GM23338 (cell line): Measurements from ENCODE around the gene DDN. TPM values are rescaled to one million over a fixed set of nuclear protein-coding genes. Genes with fewer than 3 reads are reported as not detected.

Source experiments
- ATAC-seq: fragments of 200-7000 bp; cut with Tn5 transposase; 3 replicates; pipeline ENCODE4 v1.9.1; 2020
- DNase-seq: peaks from one replicate; pipeline ENCODE4 v3.0.0-alpha.2; 2015; ENCODE audit warnings: low spot score
- H2AFZ ChIP-seq: fragments of 200-600 bp; sonication (generic); 2 replicates; pipeline ENCODE4 v1.8.0; 2016; ENCODE audit warnings: antibody characterized with exemption, mild to moderate bottlenecking, moderate library complexity
- H3F3A ChIP-seq: fragments of 200-600 bp; sonication (generic); replicated peaks from 2 replicates; pipeline ENCODE4 v1.8.0; 2017; ENCODE audit warnings: antibody characterized with exemption, mixed run types, low read depth
- H3K27ac ChIP-seq: fragments of 200-600 bp; sonication (generic); 2 replicates; pipeline ENCODE4 v1.6.1; 2016; ENCODE audit warnings: low read depth
- H3K27me3 ChIP-seq: fragments of 200-600 bp; sonication (generic); 2 replicates; pipeline ENCODE4 v1.8.0; 2016; ENCODE audit warnings: mild to moderate bottlenecking, mixed run types, moderate library complexity; ENCODE audit not compliant: insufficient read depth
- H3K36me3 ChIP-seq: fragments of 200-600 bp; sonication (generic); 2 replicates; pipeline ENCODE4 v1.8.0; 2016; ENCODE audit warnings: mild to moderate bottlenecking; ENCODE audit not compliant: insufficient read depth
- H3K4me1 ChIP-seq: fragments of 200-600 bp; sonication (generic); 2 replicates; pipeline ENCODE4 v1.8.0; 2016; ENCODE audit warnings: mild to moderate bottlenecking, moderate library complexity; ENCODE audit not compliant: insufficient read depth
- H3K4me2 ChIP-seq: fragments of 200-600 bp; sonication (generic); 2 replicates; pipeline ENCODE4 v1.7.1; 2017; ENCODE audit warnings: mixed run types
- H3K4me3 ChIP-seq: fragments of 200-600 bp; sonication (generic); 2 replicates; pipeline ENCODE4 v1.6.1; 2016; ENCODE audit warnings: mixed run types
- H3K79me2 ChIP-seq: fragments of 200-600 bp; sonication (generic); replicated peaks from 2 replicates; pipeline ENCODE4 v1.8.0; 2017; ENCODE audit warnings: mild to moderate bottlenecking; ENCODE audit not compliant: insufficient read depth
- H3K9me2 ChIP-seq: fragments of 200-600 bp; sonication (generic); 2 replicates; pipeline ENCODE4 v1.8.0; 2017; ENCODE audit not compliant: insufficient read depth
- H4K20me1 ChIP-seq: fragments of 200-600 bp; sonication (generic); replicated peaks from 2 replicates; pipeline ENCODE4 v1.8.0; 2017; ENCODE audit warnings: mild to moderate bottlenecking; ENCODE audit not compliant: insufficient read depth
- H3K27ac Mint-ChIP-seq: 2 replicates; pipeline ENCODE4 v1.8.0; 2020; ENCODE audit warnings: inconsistent platforms, mild to moderate bottlenecking, moderate library complexity, mixed read lengths
- H3K27me3 Mint-ChIP-seq: 3 replicates; pipeline ENCODE4 v1.8.0; 2022; ENCODE audit warnings: low read depth, mild to moderate bottlenecking, moderate library complexity, mixed read lengths, inconsistent platforms; ENCODE audit not compliant: insufficient read depth, poor library complexity
- H3K36me3 Mint-ChIP-seq: 3 replicates; pipeline ENCODE4 v1.8.0; 2021; ENCODE audit warnings: low read depth, mild to moderate bottlenecking, inconsistent platforms, moderate library complexity, mixed read lengths
- H3K4me1 Mint-ChIP-seq: 3 replicates; pipeline ENCODE4 v1.8.0; 2020; ENCODE audit warnings: mild to moderate bottlenecking, inconsistent platforms, mixed read lengths
- H3K4me3 Mint-ChIP-seq: 3 replicates; pipeline ENCODE4 v1.8.0; 2021; ENCODE audit warnings: moderate library complexity, mild to moderate bottlenecking, inconsistent platforms, mixed read lengths
- H3K9me3 Mint-ChIP-seq: 3 replicates; pipeline ENCODE4 v1.8.0; 2020; ENCODE audit warnings: moderate library complexity, mild to moderate bottlenecking, inconsistent platforms, mixed read lengths
- CREB1 ChIP-seq: fragments of 250-450 bp; sonication (Bioruptor Pico); IDR thresholded peaks from 2 replicates; pipeline ENCODE4 v1.5.0; 2020; ENCODE audit warnings: low read depth, mild to moderate bottlenecking, moderate library complexity
- EZH2phosphoT487 ChIP-seq: fragments of 200-600 bp; sonication (generic); IDR thresholded peaks from one replicate; pipeline ENCODE4 v1.8.1; 2018; ENCODE audit warnings: antibody characterized with exemption; ENCODE audit not compliant: unreplicated experiment
- ZNF331 ChIP-seq: fragments of 250-450 bp; sonication (Bioruptor Pico); IDR thresholded peaks from 2 replicates; pipeline ENCODE4 v1.5.0; 2020; ENCODE audit warnings: low read depth, mild to moderate bottlenecking, moderate library complexity
- polyA plus RNA-seq: library from polyadenylated mRNA; unstranded; fragments of >200 nt; fragmentation: Nextera tagmentation; extraction: Ambion mirVana; gene quantifications from 2 replicates; pipeline ENCODE4 v1.2.1, GENCODE V29; 2016
- total RNA-seq: library from RNA; depleted of rRNA; stranded (reverse); fragments of >200 nt; shearing (Covaris generic); gene quantifications from 2 replicates; pipeline ENCODE4 v1.2.3, GENCODE V29; 2014
- TF ChIP-seq, protein P1 (sequence below): IDR thresholded peaks from one replicate; pipeline ENCODE4 v1.6.1; 2018; ENCODE audit warnings: antibody characterized with exemption; ENCODE audit not compliant: unreplicated experiment
- TF ChIP-seq, protein P2 (sequence below): fragments of 250-450 bp; sonication (Bioruptor Pico); IDR thresholded peaks from 2 replicates; pipeline ENCODE4 v1.5.0; 2020; ENCODE audit warnings: mild to moderate bottlenecking, moderate library complexity

Gene DDN
- total and polyA plus RNA-seq, 2 experiments from 2014 or later, result 0.10 TPM; not detected in 1

DNA sequence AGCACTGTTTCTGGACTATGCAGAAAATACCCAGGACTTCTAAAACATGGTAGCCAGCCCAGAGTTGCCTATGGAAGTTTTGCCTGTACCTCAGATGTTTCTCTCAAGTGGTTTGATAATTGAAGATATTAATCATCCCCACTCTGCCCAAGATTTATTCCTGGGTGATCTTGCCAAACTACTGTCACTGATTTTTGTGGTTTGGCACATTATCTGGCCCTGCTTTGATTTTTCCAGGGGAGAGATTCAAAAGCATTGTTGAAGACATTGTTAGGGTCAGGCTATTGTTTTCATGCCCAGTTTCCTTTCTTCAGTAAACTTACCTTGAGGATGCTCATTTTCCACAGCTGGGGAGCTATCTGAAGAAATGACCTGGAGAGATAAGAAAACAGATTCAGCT lies 13.6 kb upstream of the DDN start:
- Histone ChIP-seq H4K20me1 (0 out of 2 replicates have a peak, but pooled peaks cover 10% of the 10 kb centered on the region), H3K4me1 (peaks cover 3% of the 10 kb centered on the region; the same call in 1 of the 2 replicates), H3F3A (peaks cover 3% of the 10 kb centered on the region; the same call in 1 of the 2 replicates), H3K4me3 (no peak overlapping the region), H3K27ac (no peak overlapping the region), H3K4me2 (no peak overlapping the region), H3K79me2 (no peaks in the 10 kb centered on the region), H3K9me2 (no peaks in the 10 kb centered on the region), H3K27me3 (no peaks in the 10 kb centered on the region), H2AFZ (no peak overlapping the region), H3K36me3 (no peaks in the 10 kb centered on the region)
- no peak for TF ChIP-seq ZNF331
- TF ChIP-seq, protein P1, sequence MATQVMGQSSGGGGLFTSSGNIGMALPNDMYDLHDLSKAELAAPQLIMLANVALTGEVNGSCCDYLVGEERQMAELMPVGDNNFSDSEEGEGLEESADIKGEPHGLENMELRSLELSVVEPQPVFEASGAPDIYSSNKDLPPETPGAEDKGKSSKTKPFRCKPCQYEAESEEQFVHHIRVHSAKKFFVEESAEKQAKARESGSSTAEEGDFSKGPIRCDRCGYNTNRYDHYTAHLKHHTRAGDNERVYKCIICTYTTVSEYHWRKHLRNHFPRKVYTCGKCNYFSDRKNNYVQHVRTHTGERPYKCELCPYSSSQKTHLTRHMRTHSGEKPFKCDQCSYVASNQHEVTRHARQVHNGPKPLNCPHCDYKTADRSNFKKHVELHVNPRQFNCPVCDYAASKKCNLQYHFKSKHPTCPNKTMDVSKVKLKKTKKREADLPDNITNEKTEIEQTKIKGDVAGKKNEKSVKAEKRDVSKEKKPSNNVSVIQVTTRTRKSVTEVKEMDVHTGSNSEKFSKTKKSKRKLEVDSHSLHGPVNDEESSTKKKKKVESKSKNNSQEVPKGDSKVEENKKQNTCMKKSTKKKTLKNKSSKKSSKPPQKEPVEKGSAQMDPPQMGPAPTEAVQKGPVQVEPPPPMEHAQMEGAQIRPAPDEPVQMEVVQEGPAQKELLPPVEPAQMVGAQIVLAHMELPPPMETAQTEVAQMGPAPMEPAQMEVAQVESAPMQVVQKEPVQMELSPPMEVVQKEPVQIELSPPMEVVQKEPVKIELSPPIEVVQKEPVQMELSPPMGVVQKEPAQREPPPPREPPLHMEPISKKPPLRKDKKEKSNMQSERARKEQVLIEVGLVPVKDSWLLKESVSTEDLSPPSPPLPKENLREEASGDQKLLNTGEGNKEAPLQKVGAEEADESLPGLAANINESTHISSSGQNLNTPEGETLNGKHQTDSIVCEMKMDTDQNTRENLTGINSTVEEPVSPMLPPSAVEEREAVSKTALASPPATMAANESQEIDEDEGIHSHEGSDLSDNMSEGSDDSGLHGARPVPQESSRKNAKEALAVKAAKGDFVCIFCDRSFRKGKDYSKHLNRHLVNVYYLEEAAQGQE, result no peak
- TF ChIP-seq CREB1, result no peak
- no peak for TF ChIP-seq EZH2phosphoT487
- TF ChIP-seq, protein P2, sequence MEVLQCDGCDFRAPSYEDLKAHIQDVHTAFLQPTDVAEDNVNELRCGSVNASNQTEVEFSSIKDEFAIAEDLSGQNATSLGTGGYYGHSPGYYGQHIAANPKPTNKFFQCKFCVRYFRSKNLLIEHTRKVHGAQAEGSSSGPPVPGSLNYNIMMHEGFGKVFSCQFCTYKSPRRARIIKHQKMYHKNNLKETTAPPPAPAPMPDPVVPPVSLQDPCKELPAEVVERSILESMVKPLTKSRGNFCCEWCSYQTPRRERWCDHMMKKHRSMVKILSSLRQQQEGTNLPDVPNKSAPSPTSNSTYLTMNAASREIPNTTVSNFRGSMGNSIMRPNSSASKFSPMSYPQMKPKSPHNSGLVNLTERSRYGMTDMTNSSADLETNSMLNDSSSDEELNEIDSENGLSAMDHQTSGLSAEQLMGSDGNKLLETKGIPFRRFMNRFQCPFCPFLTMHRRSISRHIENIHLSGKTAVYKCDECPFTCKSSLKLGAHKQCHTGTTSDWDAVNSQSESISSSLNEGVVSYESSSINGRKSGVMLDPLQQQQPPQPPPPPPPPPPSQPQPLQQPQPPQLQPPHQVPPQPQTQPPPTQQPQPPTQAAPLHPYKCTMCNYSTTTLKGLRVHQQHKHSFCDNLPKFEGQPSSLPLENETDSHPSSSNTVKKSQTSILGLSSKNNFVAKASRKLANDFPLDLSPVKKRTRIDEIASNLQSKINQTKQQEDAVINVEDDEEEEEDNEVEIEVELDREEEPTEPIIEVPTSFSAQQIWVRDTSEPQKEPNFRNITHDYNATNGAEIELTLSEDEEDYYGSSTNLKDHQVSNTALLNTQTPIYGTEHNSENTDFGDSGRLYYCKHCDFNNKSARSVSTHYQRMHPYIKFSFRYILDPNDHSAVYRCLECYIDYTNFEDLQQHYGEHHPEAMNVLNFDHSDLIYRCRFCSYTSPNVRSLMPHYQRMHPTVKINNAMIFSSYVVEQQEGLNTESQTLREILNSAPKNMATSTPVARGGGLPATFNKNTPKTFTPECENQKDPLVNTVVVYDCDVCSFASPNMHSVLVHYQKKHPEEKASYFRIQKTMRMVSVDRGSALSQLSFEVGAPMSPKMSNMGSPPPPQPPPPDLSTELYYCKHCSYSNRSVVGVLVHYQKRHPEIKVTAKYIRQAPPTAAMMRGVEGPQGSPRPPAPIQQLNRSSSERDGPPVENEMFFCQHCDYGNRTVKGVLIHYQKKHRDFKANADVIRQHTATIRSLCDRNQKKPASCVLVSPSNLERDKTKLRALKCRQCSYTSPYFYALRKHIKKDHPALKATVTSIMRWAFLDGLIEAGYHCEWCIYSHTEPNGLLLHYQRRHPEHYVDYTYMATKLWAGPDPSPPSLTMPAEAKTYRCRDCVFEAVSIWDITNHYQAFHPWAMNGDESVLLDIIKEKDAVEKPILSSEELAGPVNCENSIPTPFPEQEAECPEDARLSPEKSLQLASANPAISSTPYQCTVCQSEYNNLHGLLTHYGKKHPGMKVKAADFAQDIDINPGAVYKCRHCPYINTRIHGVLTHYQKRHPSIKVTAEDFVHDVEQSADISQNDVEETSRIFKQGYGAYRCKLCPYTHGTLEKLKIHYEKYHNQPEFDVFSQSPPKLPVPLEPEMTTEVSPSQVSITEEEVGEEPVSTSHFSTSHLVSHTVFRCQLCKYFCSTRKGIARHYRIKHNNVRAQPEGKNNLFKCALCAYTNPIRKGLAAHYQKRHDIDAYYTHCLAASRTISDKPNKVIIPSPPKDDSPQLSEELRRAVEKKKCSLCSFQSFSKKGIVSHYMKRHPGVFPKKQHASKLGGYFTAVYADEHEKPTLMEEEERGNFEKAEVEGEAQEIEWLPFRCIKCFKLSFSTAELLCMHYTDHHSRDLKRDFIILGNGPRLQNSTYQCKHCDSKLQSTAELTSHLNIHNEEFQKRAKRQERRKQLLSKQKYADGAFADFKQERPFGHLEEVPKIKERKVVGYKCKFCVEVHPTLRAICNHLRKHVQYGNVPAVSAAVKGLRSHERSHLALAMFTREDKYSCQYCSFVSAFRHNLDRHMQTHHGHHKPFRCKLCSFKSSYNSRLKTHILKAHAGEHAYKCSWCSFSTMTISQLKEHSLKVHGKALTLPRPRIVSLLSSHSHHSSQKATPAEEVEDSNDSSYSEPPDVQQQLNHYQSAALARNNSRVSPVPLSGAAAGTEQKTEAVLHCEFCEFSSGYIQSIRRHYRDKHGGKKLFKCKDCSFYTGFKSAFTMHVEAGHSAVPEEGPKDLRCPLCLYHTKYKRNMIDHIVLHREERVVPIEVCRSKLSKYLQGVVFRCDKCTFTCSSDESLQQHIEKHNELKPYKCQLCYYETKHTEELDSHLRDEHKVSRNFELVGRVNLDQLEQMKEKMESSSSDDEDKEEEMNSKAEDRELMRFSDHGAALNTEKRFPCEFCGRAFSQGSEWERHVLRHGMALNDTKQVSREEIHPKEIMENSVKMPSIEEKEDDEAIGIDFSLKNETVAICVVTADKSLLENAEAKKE (CRISPR knock-in tag), result no peak
- no peak overlapping the region for H3K27ac Mint-ChIP-seq
- DNase-seq (no peak), ATAC-seq (no peak)
- H3K27me3 Mint-ChIP-seq, result peaks cover 13% of the 10 kb centered on the region
- peaks cover 6% of the 10 kb centered on the region; the same call in 2 of the 3 replicates for H3K4me1 Mint-ChIP-seq
- H3K4me3 Mint-ChIP-seq, result no peak overlapping the region
- no peaks in the 10 kb centered on the region; the same call in 2 of the 3 replicates for H3K36me3 Mint-ChIP-seq
- H3K9me3 Mint-ChIP-seq, result no peaks in the 10 kb centered on the region
